IMR-90 (cell line): ENCODE results near the gene NRARP. TPM values are rescaled to one million over a fixed set of nuclear protein-coding genes. Genes with fewer than 3 reads are reported as not detected.

ENCODE experiments used
- ATAC-seq: fragments of 200-7000 bp; cut with Tn5 transposase; 2 replicates; pipeline ENCODE4 v1.9.1; 2020; ENCODE audit warnings: low read depth, mild to moderate bottlenecking, moderate library complexity
- BruUV-seq: library from RNA; stranded (reverse); fragments of 400-500 nt; replicated peaks from 2 replicates; lab custom pipeline; 2021; lab: Mats Ljungman, UMichigan
- CTCF ChIA-PET: fragments of 300-600 bp; formaldehyde crosslinking; extraction: SDS; loops from one replicate; lab custom pipeline; 2021; ENCODE audit warnings: antibody characterized with exemption; lab: Yijun Ruan, JAX
- POLR2A ChIA-PET: fragments of 300-600 bp; sonication (Branson Sonifier 250); formaldehyde crosslinking; loops from one replicate; lab custom pipeline; 2022; ENCODE audit warnings: antibody characterized with exemption; ENCODE audit not compliant: unreplicated experiment; lab: Charles Lee
- DNase-seq: peaks from one replicate; pipeline ENCODE4 v3.0.0; 2013
- H2AFZ ChIP-seq: replicated peaks from 2 replicates; pipeline ENCODE3; 2013; ENCODE audit warnings: low read length, mild to moderate bottlenecking; ENCODE audit not compliant: poor library complexity
- H2AK5ac ChIP-seq: 2 replicates; pipeline ENCODE4 v1.6.1; 2013; ENCODE audit warnings: low read depth, low read length, inconsistent platforms
- H2AK9ac ChIP-seq: replicated peaks from 2 replicates; pipeline ENCODE3; 2013; ENCODE audit warnings: mild to moderate bottlenecking, low read depth, low read length, moderate library complexity; ENCODE audit not compliant: poor library complexity
- H2BK120ac ChIP-seq: 2 replicates; pipeline ENCODE4 v1.6.1; 2013; ENCODE audit warnings: low read depth, low read length, inconsistent platforms
- H2BK15ac ChIP-seq: 3 replicates; pipeline ENCODE4 v1.6.1; 2013; ENCODE audit warnings: low read depth, low read length, inconsistent platforms
- H2BK20ac ChIP-seq: 2 replicates; pipeline ENCODE4 v1.6.1; 2013; ENCODE audit warnings: low read depth, mild to moderate bottlenecking, inconsistent platforms, low read length, moderate library complexity
- H2BK5ac ChIP-seq: 2 replicates; pipeline ENCODE4 v1.6.1; 2013; ENCODE audit warnings: mild to moderate bottlenecking, low read depth, low read length, inconsistent platforms; ENCODE audit not compliant: poor library complexity, severe bottlenecking
- H3K14ac ChIP-seq: replicated peaks from 2 replicates; pipeline ENCODE4 v1.6.1; 2013; ENCODE audit warnings: low read depth, low read length, inconsistent platforms
- H3K18ac ChIP-seq: 2 replicates; pipeline ENCODE4 v1.6.1; 2013; ENCODE audit warnings: low read depth, low read length, control low read depth
- H3K23ac ChIP-seq: 2 replicates; pipeline ENCODE4 v1.6.1; 2013; ENCODE audit warnings: low read depth, low read length, inconsistent platforms
- H3K27ac ChIP-seq: 2 replicates; pipeline ENCODE4 v1.5.1; 2013; ENCODE audit warnings: mild to moderate bottlenecking, control low read depth, low read length; ENCODE audit not compliant: insufficient read depth
- H3K27me3 ChIP-seq: 2 replicates; pipeline ENCODE4 v1.6.1; 2013; ENCODE audit warnings: low read length; ENCODE audit not compliant: control insufficient read depth, insufficient read depth
- H3K36me3 ChIP-seq: 2 replicates; pipeline ENCODE4 v1.6.1; 2013; ENCODE audit warnings: low read length, mixed read lengths; ENCODE audit not compliant: control insufficient read depth, insufficient read depth
- H3K4ac ChIP-seq: 2 replicates; pipeline ENCODE4 v1.6.1; 2013; ENCODE audit warnings: low read depth, low read length, inconsistent platforms
- H3K4me1 ChIP-seq: 2 replicates; pipeline ENCODE4 v1.6.1; 2013; ENCODE audit warnings: low read length, mixed read lengths; ENCODE audit not compliant: control insufficient read depth, insufficient read depth
- H3K4me2 ChIP-seq: 2 replicates; pipeline ENCODE4 v1.6.1; 2013; ENCODE audit warnings: low read depth, mild to moderate bottlenecking, control low read depth, low read length, moderate library complexity
- H3K4me3 ChIP-seq: 2 replicates; pipeline ENCODE4 v1.5.1; 2013; ENCODE audit warnings: low read depth, mild to moderate bottlenecking, control low read depth, low read length, moderate library complexity; ENCODE audit not compliant: insufficient read depth
- H3K56ac ChIP-seq: 2 replicates; pipeline ENCODE4 v1.6.1; 2013; ENCODE audit warnings: low read length, inconsistent platforms; ENCODE audit not compliant: insufficient read depth; ENCODE audit errors: extremely low read depth
- H3K79me1 ChIP-seq, 2 experiments: 2 replicates each; pipeline ENCODE4 v1.6.1; 2013; ENCODE audit warnings: low read length in 2 of 2, inconsistent platforms in 1 of 2, low read depth in 1 of 2
- H3K9ac ChIP-seq: 2 replicates; pipeline ENCODE4 v1.6.1; 2013; ENCODE audit warnings: low read depth, low read length, control low read depth
- H3K9me1 ChIP-seq: 2 replicates; pipeline ENCODE4 v1.6.1; 2013; ENCODE audit warnings: low read length, inconsistent platforms; ENCODE audit not compliant: insufficient read depth
- H3K9me3 ChIP-seq: 2 replicates; pipeline ENCODE4 v1.6.1; 2013; ENCODE audit warnings: low read length; ENCODE audit not compliant: control insufficient read depth, insufficient read depth
- H4K20me1 ChIP-seq: 2 replicates; pipeline ENCODE4 v1.6.1; 2013; ENCODE audit warnings: low read length, inconsistent platforms; ENCODE audit not compliant: insufficient read depth
- H4K5ac ChIP-seq: 2 replicates; pipeline ENCODE4 v1.6.1; 2013; ENCODE audit warnings: mild to moderate bottlenecking, low read depth, low read length, control low read depth
- H4K8ac ChIP-seq, 2 experiments: 2 replicates each; pipeline ENCODE4 v1.6.1; 2013; ENCODE audit warnings: low read depth in 2 of 2, low read length in 2 of 2, control low read depth in 1 of 2, inconsistent platforms in 1 of 2
- H4K91ac ChIP-seq: 2 replicates; pipeline ENCODE4 v1.6.1; 2013; ENCODE audit warnings: low read depth, low read length, inconsistent platforms; ENCODE audit not compliant: insufficient read depth
- BHLHE40 ChIP-seq: fragments of 150-350 bp; IDR thresholded peaks from 2 replicates; pipeline ENCODE4 v1.6.1; 2016; ENCODE audit warnings: mild to moderate bottlenecking, low read depth, low read length
- CEBPB ChIP-seq: IDR thresholded peaks from 2 replicates; pipeline ENCODE4 v1.6.1; 2012; ENCODE audit warnings: low read depth, low read length, improper control_type of control experiment
- CHD1 ChIP-seq: IDR thresholded peaks from 2 replicates; pipeline ENCODE4 v1.6.1; 2012; ENCODE audit warnings: low read depth, low read length, improper control_type of control experiment
- FOS ChIP-seq: fragments of 150-350 bp; IDR thresholded peaks from 2 replicates; pipeline ENCODE4 v1.6.1; 2016; ENCODE audit warnings: low read depth, low read length
- MAFK ChIP-seq: IDR thresholded peaks from 2 replicates; pipeline ENCODE4 v1.6.1; 2012; ENCODE audit warnings: low read depth, low read length, improper control_type of control experiment
- MAZ ChIP-seq: IDR thresholded peaks from 2 replicates; pipeline ENCODE4 v1.6.1; 2012; ENCODE audit warnings: low read depth, mild to moderate bottlenecking, low read length, improper control_type of control experiment, moderate library complexity, borderline replicate concordance
- NFE2L2 ChIP-seq: fragments of 150-350 bp; IDR thresholded peaks from 2 replicates; pipeline ENCODE4 v1.6.1; 2016; ENCODE audit warnings: low read depth, mild to moderate bottlenecking, low read length
- POLR2A ChIP-seq: IDR thresholded peaks from 2 replicates; pipeline ENCODE4 v1.6.1; 2012; ENCODE audit warnings: mild to moderate bottlenecking, low read depth, low read length
- RAD21 ChIP-seq: IDR thresholded peaks from 2 replicates; pipeline ENCODE4 v1.6.1; 2012; ENCODE audit warnings: low read length, improper control_type of control experiment
- RCOR1 ChIP-seq: IDR thresholded peaks from 2 replicates; pipeline ENCODE4 v1.6.1; 2012; ENCODE audit warnings: mild to moderate bottlenecking, low read length, improper control_type of control experiment; ENCODE audit not compliant: insufficient replicate concordance
- RFX5 ChIP-seq: IDR thresholded peaks from 2 replicates; pipeline ENCODE4 v1.8.0; 2012; ENCODE audit warnings: low read depth, mild to moderate bottlenecking, low read length, moderate library complexity
- SMC3 ChIP-seq: fragments of 150-350 bp; IDR thresholded peaks from 2 replicates; pipeline ENCODE4 v1.6.1; 2016; ENCODE audit warnings: low read depth, mild to moderate bottlenecking, antibody characterized with exemption, low read length, moderate library complexity
- WGBS, 2 experiments: methylation state at CpG; one replicate each; pipeline versions ENCODE4 v1.1.5 to v1.1.7; 2013; ENCODE audit warnings: missing lambda C conversion rate in 2 of 2; ENCODE audit not compliant: insufficient read length in 1 of 2; ENCODE audit errors: extremely low coverage in 2 of 2; 5-methylcytosine and 5-hydroxymethylcytosine counted together
- dilution Hi-C: fragments of 300-500 bp; cut with HindIII; formaldehyde crosslinking; loops from one replicate; pipeline ENCODE4 v1.14.3; 2018; ENCODE audit warnings: low sequenced_read_pairs; ENCODE audit not compliant: unreplicated experiment
- in situ Hi-C: fragments of 300-500 bp; cut with MboI; formaldehyde crosslinking; loops from 3 replicates; pipeline ENCODE4 v1.14.3; 2019; ENCODE audit warnings: low sequenced_read_pairs, inconsistent platforms, mixed read lengths
- intact Hi-C: fragments of 100-400 bp; cut with micrococcal nuclease; formaldehyde crosslinking; loops from 2 replicates; pipeline ENCODE4 v1.10.0; 2022
- polyA plus RNA-seq, 3 experiments: library from polyadenylated mRNA; depleted of rRNA; stranded (reverse); fragments of >200 nt; gene quantifications; 2 replicates each; pipeline ENCODE4 v1.2.3, GENCODE V29; 2012; ENCODE audit warnings: low replicate concordance in 1 of 3
- total RNA-seq: library from RNA; depleted of rRNA; stranded (reverse); fragments of >200 nt; gene quantifications from 2 replicates; pipeline ENCODE4 v1.2.3, GENCODE V29; 2012
- TF ChIP-seq, protein P1 (sequence below): fragments of 150-350 bp; IDR thresholded peaks from 2 replicates; pipeline ENCODE4 v1.6.1; 2016; ENCODE audit warnings: low read depth, mild to moderate bottlenecking, low read length, moderate library complexity, borderline replicate concordance
- TF ChIP-seq, protein P2 (sequence below): fragments of 150-350 bp; IDR thresholded peaks from 2 replicates; pipeline ENCODE4 v1.6.1; 2017; ENCODE audit warnings: mild to moderate bottlenecking, antibody characterized with exemption, low read length, low read depth
- TF ChIP-seq, protein P3 (sequence below): conservative IDR thresholded peaks from 2 replicates; pipeline ENCODE4 v1.5.1; 2012; ENCODE audit warnings: mild to moderate bottlenecking, low read depth, low read length, improper control_type of control experiment

The NRARP gene
- total and polyA plus RNA-seq, 2 of the 4 experiments (the other 2 are of a cell fraction): 0.15 TPM; not detected in 1

DNA sequence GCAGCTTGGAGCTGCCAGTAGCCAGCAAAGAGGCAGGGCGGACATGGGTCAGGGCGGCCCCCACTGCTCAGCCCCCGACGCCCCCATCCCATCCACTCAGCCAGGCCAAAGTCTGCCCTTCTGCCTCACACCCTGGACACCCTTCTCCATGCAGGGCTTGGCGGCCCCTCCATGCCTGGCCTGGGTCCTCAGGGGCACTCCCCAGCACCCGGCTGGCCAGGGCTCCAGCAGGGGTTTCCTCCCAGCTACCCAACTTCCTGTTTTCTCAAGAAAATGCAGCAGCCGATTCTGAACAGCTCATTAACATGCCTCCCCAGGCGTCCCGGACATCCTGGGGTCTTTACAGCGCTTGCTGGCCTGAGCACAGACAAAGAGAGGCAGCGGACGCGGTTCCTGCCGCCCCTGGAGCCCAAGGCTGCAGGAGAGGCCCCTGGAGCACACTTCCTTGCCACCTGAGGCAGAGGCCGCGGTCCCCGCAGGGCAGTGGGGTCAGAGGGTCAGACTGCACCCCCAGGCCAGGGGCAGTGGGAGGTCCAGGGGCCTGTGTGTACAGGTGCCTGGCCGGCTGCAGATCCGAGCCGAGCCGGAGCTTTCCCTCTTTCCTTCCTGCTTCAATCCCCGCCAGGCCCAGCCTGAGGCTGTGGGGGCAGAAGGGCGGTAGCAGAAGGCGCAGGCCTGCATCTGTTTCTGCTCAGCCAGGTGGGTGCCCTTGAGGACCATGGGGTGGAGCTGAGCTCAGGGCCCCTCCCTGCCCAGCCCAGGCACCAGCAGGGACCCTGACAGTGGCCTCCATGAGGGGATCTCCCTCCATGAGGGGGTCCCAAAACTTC, 18.7 kb upstream of the NRARP start:
- Histone ChIP-seq H3K14ac (no peak overlapping the region), H3K4ac (no peak overlapping the region), H4K20me1 (no peaks in the 10 kb centered on the region), H3K27ac (no peak overlapping the region), H2BK15ac (no peak overlapping the region), H2AFZ (no peak overlapping the region), H3K56ac (no peak overlapping the region), H3K23ac (no peak overlapping the region), H4K8ac (no peak overlapping the region), H3K4me2 (no peak overlapping the region), H2BK20ac (no peak overlapping the region), H3K4me1 (0 out of 2 replicates have a peak, but pooled peaks cover 2% of the 10 kb centered on the region), H2BK120ac (no peak overlapping the region), H3K9me1 (no peaks in the 10 kb centered on the region), H4K5ac (no peak overlapping the region), H3K18ac (no peak overlapping the region), H3K36me3 (no peaks in the 10 kb centered on the region), H3K4me3 (no peak overlapping the region), H4K91ac (no peak overlapping the region), H2AK9ac (no peak overlapping the region), H3K9ac (no peak overlapping the region), H3K79me1 (no peaks in the 10 kb centered on the region), H2BK5ac (no peak overlapping the region), H2AK5ac (no peak overlapping the region), H3K9me3 (no peaks in the 10 kb centered on the region), H3K27me3 (no peaks in the 10 kb centered on the region; the same call in 1 of the 2 replicates)
- intact Hi-C loops: no loop called here
- 49% methylated on average over 7 of the region's 24 CpGs; no CpG with 5 or more reads in 1 of the 2 experiments for WGBS, 2 experiments
- ATAC-seq (no peak), DNase-seq (no peak)
- dilution Hi-C loops: no loop called here
- POLR2A ChIA-PET: no interaction called here
- in situ Hi-C loops: no loop called here
- no TSS peak for BruUV-seq
- CTCF ChIA-PET: no interaction called here
- TF ChIP-seq RCOR1: no peak
- no peak for TF ChIP-seq POLR2A
- TF ChIP-seq BHLHE40: no peak
- no peak for TF ChIP-seq CEBPB
- TF ChIP-seq, protein P1, sequence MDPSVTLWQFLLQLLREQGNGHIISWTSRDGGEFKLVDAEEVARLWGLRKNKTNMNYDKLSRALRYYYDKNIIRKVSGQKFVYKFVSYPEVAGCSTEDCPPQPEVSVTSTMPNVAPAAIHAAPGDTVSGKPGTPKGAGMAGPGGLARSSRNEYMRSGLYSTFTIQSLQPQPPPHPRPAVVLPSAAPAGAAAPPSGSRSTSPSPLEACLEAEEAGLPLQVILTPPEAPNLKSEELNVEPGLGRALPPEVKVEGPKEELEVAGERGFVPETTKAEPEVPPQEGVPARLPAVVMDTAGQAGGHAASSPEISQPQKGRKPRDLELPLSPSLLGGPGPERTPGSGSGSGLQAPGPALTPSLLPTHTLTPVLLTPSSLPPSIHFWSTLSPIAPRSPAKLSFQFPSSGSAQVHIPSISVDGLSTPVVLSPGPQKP: no peak
- TF ChIP-seq, protein P2, sequence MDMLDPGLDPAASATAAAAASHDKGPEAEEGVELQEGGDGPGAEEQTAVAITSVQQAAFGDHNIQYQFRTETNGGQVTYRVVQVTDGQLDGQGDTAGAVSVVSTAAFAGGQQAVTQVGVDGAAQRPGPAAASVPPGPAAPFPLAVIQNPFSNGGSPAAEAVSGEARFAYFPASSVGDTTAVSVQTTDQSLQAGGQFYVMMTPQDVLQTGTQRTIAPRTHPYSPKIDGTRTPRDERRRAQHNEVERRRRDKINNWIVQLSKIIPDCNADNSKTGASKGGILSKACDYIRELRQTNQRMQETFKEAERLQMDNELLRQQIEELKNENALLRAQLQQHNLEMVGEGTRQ: no peak
- TF ChIP-seq SMC3: no peak
- TF ChIP-seq FOS: no peak
- no peak for TF ChIP-seq CHD1
- TF ChIP-seq RFX5: no peak
- no peak for TF ChIP-seq NFE2L2
- TF ChIP-seq, protein P3, sequence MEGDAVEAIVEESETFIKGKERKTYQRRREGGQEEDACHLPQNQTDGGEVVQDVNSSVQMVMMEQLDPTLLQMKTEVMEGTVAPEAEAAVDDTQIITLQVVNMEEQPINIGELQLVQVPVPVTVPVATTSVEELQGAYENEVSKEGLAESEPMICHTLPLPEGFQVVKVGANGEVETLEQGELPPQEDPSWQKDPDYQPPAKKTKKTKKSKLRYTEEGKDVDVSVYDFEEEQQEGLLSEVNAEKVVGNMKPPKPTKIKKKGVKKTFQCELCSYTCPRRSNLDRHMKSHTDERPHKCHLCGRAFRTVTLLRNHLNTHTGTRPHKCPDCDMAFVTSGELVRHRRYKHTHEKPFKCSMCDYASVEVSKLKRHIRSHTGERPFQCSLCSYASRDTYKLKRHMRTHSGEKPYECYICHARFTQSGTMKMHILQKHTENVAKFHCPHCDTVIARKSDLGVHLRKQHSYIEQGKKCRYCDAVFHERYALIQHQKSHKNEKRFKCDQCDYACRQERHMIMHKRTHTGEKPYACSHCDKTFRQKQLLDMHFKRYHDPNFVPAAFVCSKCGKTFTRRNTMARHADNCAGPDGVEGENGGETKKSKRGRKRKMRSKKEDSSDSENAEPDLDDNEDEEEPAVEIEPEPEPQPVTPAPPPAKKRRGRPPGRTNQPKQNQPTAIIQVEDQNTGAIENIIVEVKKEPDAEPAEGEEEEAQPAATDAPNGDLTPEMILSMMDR: no peak
- TF ChIP-seq MAZ: no peak
- no peak for TF ChIP-seq MAFK
- TF ChIP-seq RAD21: no peak
